IMR-90 (cell line): ENCODE measurements around the gene NLGN1. TPM values are rescaled to one million over a fixed set of nuclear protein-coding genes. Genes with fewer than 3 reads are reported as not detected.

Source experiments
- ATAC-seq: fragments of 200-7000 bp; cut with Tn5 transposase; 2 replicates; pipeline ENCODE4 v1.9.1; 2020; ENCODE audit warnings: low read depth, mild to moderate bottlenecking, moderate library complexity
- BruUV-seq: library from RNA; stranded (reverse); fragments of 400-500 nt; replicated peaks from 2 replicates; lab custom pipeline; 2021; lab: Mats Ljungman, UMichigan
- CTCF ChIA-PET: fragments of 300-600 bp; formaldehyde crosslinking; extraction: SDS; loops from one replicate; lab custom pipeline; 2021; ENCODE audit warnings: antibody characterized with exemption; lab: Yijun Ruan, JAX
- POLR2A ChIA-PET: fragments of 300-600 bp; sonication (Branson Sonifier 250); formaldehyde crosslinking; loops from one replicate; lab custom pipeline; 2022; ENCODE audit warnings: antibody characterized with exemption; ENCODE audit not compliant: unreplicated experiment; lab: Charles Lee
- DNase-seq: peaks from one replicate; pipeline ENCODE4 v3.0.0; 2013
- H2AFZ ChIP-seq: replicated peaks from 2 replicates; pipeline ENCODE3; 2013; ENCODE audit warnings: low read length, mild to moderate bottlenecking; ENCODE audit not compliant: poor library complexity
- H2AK5ac ChIP-seq: 2 replicates; pipeline ENCODE4 v1.6.1; 2013; ENCODE audit warnings: low read depth, low read length, inconsistent platforms
- H2AK9ac ChIP-seq: replicated peaks from 2 replicates; pipeline ENCODE3; 2013; ENCODE audit warnings: mild to moderate bottlenecking, low read depth, low read length, moderate library complexity; ENCODE audit not compliant: poor library complexity
- H2BK120ac ChIP-seq: 2 replicates; pipeline ENCODE4 v1.6.1; 2013; ENCODE audit warnings: low read depth, low read length, inconsistent platforms
- H2BK15ac ChIP-seq: 3 replicates; pipeline ENCODE4 v1.6.1; 2013; ENCODE audit warnings: low read depth, low read length, inconsistent platforms
- H2BK20ac ChIP-seq: 2 replicates; pipeline ENCODE4 v1.6.1; 2013; ENCODE audit warnings: low read depth, mild to moderate bottlenecking, inconsistent platforms, low read length, moderate library complexity
- H2BK5ac ChIP-seq: 2 replicates; pipeline ENCODE4 v1.6.1; 2013; ENCODE audit warnings: mild to moderate bottlenecking, low read depth, low read length, inconsistent platforms; ENCODE audit not compliant: poor library complexity, severe bottlenecking
- H3K14ac ChIP-seq: replicated peaks from 2 replicates; pipeline ENCODE4 v1.6.1; 2013; ENCODE audit warnings: low read depth, low read length, inconsistent platforms
- H3K18ac ChIP-seq: 2 replicates; pipeline ENCODE4 v1.6.1; 2013; ENCODE audit warnings: low read depth, low read length, control low read depth
- H3K23ac ChIP-seq: 2 replicates; pipeline ENCODE4 v1.6.1; 2013; ENCODE audit warnings: low read depth, low read length, inconsistent platforms
- H3K27ac ChIP-seq: 2 replicates; pipeline ENCODE4 v1.5.1; 2013; ENCODE audit warnings: mild to moderate bottlenecking, control low read depth, low read length; ENCODE audit not compliant: insufficient read depth
- H3K27me3 ChIP-seq: 2 replicates; pipeline ENCODE4 v1.6.1; 2013; ENCODE audit warnings: low read length; ENCODE audit not compliant: control insufficient read depth, insufficient read depth
- H3K36me3 ChIP-seq: 2 replicates; pipeline ENCODE4 v1.6.1; 2013; ENCODE audit warnings: low read length, mixed read lengths; ENCODE audit not compliant: control insufficient read depth, insufficient read depth
- H3K4ac ChIP-seq: 2 replicates; pipeline ENCODE4 v1.6.1; 2013; ENCODE audit warnings: low read depth, low read length, inconsistent platforms
- H3K4me1 ChIP-seq: 2 replicates; pipeline ENCODE4 v1.6.1; 2013; ENCODE audit warnings: low read length, mixed read lengths; ENCODE audit not compliant: control insufficient read depth, insufficient read depth
- H3K4me2 ChIP-seq: 2 replicates; pipeline ENCODE4 v1.6.1; 2013; ENCODE audit warnings: low read depth, mild to moderate bottlenecking, control low read depth, low read length, moderate library complexity
- H3K4me3 ChIP-seq: 2 replicates; pipeline ENCODE4 v1.5.1; 2013; ENCODE audit warnings: low read depth, mild to moderate bottlenecking, control low read depth, low read length, moderate library complexity; ENCODE audit not compliant: insufficient read depth
- H3K56ac ChIP-seq: 2 replicates; pipeline ENCODE4 v1.6.1; 2013; ENCODE audit warnings: low read length, inconsistent platforms; ENCODE audit not compliant: insufficient read depth; ENCODE audit errors: extremely low read depth
- H3K79me1 ChIP-seq, 2 experiments: 2 replicates each; pipeline ENCODE4 v1.6.1; 2013; ENCODE audit warnings: low read length in 2 of 2, inconsistent platforms in 1 of 2, low read depth in 1 of 2
- H3K9ac ChIP-seq: 2 replicates; pipeline ENCODE4 v1.6.1; 2013; ENCODE audit warnings: low read depth, low read length, control low read depth
- H3K9me1 ChIP-seq: 2 replicates; pipeline ENCODE4 v1.6.1; 2013; ENCODE audit warnings: low read length, inconsistent platforms; ENCODE audit not compliant: insufficient read depth
- H3K9me3 ChIP-seq: 2 replicates; pipeline ENCODE4 v1.6.1; 2013; ENCODE audit warnings: low read length; ENCODE audit not compliant: control insufficient read depth, insufficient read depth
- H4K20me1 ChIP-seq: 2 replicates; pipeline ENCODE4 v1.6.1; 2013; ENCODE audit warnings: low read length, inconsistent platforms; ENCODE audit not compliant: insufficient read depth
- H4K5ac ChIP-seq: 2 replicates; pipeline ENCODE4 v1.6.1; 2013; ENCODE audit warnings: mild to moderate bottlenecking, low read depth, low read length, control low read depth
- H4K8ac ChIP-seq, 2 experiments: 2 replicates each; pipeline ENCODE4 v1.6.1; 2013; ENCODE audit warnings: low read depth in 2 of 2, low read length in 2 of 2, control low read depth in 1 of 2, inconsistent platforms in 1 of 2
- H4K91ac ChIP-seq: 2 replicates; pipeline ENCODE4 v1.6.1; 2013; ENCODE audit warnings: low read depth, low read length, inconsistent platforms; ENCODE audit not compliant: insufficient read depth
- CEBPB ChIP-seq: IDR thresholded peaks from 2 replicates; pipeline ENCODE4 v1.6.1; 2012; ENCODE audit warnings: low read depth, low read length, improper control_type of control experiment
- RFX5 ChIP-seq: IDR thresholded peaks from 2 replicates; pipeline ENCODE4 v1.8.0; 2012; ENCODE audit warnings: low read depth, mild to moderate bottlenecking, low read length, moderate library complexity
- dilution Hi-C: fragments of 300-500 bp; cut with HindIII; formaldehyde crosslinking; loops from one replicate; pipeline ENCODE4 v1.14.3; 2018; ENCODE audit warnings: low sequenced_read_pairs; ENCODE audit not compliant: unreplicated experiment
- in situ Hi-C: fragments of 300-500 bp; cut with MboI; formaldehyde crosslinking; loops from 3 replicates; pipeline ENCODE4 v1.14.3; 2019; ENCODE audit warnings: low sequenced_read_pairs, inconsistent platforms, mixed read lengths
- intact Hi-C: fragments of 100-400 bp; cut with micrococcal nuclease; formaldehyde crosslinking; loops from 2 replicates; pipeline ENCODE4 v1.10.0; 2022
- polyA plus RNA-seq, 3 experiments: library from polyadenylated mRNA; depleted of rRNA; stranded (reverse); fragments of >200 nt; gene quantifications; 2 replicates each; pipeline ENCODE4 v1.2.3, GENCODE V29; 2012; ENCODE audit warnings: low replicate concordance in 1 of 3
- total RNA-seq: library from RNA; depleted of rRNA; stranded (reverse); fragments of >200 nt; gene quantifications from 2 replicates; pipeline ENCODE4 v1.2.3, GENCODE V29; 2012

The NLGN1 gene
- total and polyA plus RNA-seq, 2 of the 4 experiments (the other 2 are of a cell fraction): 1.8 to 12.5 TPM

DNA sequence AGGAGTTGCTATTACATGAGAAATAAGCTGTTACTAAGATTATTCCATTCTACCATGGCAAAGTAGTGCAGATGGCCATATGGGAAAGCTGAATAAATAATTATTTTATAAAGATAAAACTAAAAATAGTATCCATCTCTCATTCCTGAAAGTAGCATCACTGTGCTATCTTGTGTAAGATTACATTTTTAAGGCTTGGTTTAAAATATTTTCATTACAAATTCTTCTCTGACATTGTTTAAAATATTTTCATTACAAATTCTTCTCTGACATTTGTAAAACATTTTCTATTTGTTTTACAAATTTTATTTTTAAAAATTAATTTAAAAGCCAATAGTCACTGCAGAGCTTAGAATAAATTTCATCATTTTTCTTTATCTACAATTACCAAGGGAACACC, 796.1 kb downstream of the NLGN1 start:
- Histone ChIP-seq H3K56ac (no peak overlapping the region), H2AK9ac (no peak overlapping the region), H3K4me3 (no peak overlapping the region), H2BK5ac (peak overlapping the region; percentile 83), H2AFZ (no peak overlapping the region), H3K9ac (no peak overlapping the region), H4K8ac (peak overlapping the region; percentile 18 to 80; a peak in 2 of 4 replicates), H3K36me3 (no peaks in the 10 kb centered on the region), H2BK120ac (peak overlapping the region; percentile 92), H3K9me3 (no peaks in the 10 kb centered on the region), H4K91ac (peak overlapping the region; percentile 94), H3K4me1 (peaks cover 5% of the 10 kb centered on the region), H3K23ac (peak overlapping the region; percentile 92), H3K14ac (peak overlapping the region; percentile 95), H2AK5ac (no peak overlapping the region), H2BK15ac (no peak overlapping the region; the same call in 2 of the 3 replicates), H3K9me1 (no peaks in the 10 kb centered on the region), H3K4me2 (no peak overlapping the region; the same call in 1 of the 2 replicates), H4K20me1 (no peaks in the 10 kb centered on the region), H3K27me3 (no peaks in the 10 kb centered on the region), H3K18ac (peak overlapping the region; percentile 97), H3K79me1 (no peaks in the 10 kb centered on the region), H2BK20ac (peak overlapping the region; percentile 95; the same call in 1 of the 2 replicates), H3K27ac (peak overlapping the region; percentile 9; the same call in 1 of the 2 replicates), H4K5ac (no peak overlapping the region), H3K4ac (peak overlapping the region; percentile 70; the same call in 1 of the 2 replicates)
- intact Hi-C loops (loop anchor here (10.0 kb wide), 1 partner anchor 609 kb away; no protein-coding TSS in a partner anchor), dilution Hi-C loops (no loop called here), in situ Hi-C loops (no loop called here)
- TF ChIP-seq RFX5: no peak
- peak; percentile 28; the same call in 1 of the 2 replicates for TF ChIP-seq CEBPB
- ChIA-PET CTCF (interaction anchor here (0.6 kb wide), 1 partner anchor 796 kb away, joined by 3 read pairs; the partner anchor contains the start of gene NLGN1), POLR2A (no interaction called here)
- ATAC-seq: peak; percentile 59
- BruUV-seq: no TSS peak
- peak; percentile 56 for DNase-seq
